DMS53 treated with DMSO at 0.1 percent for 48 hours (cell line): ENCODE results near the gene DRAM1.
"Not testable (repeated sequence)": the region's sequence is repeated elsewhere in the genome, so short reads cannot be mapped to it uniquely, and the experiment has no call there.

ENCODE experiments used
- DNase-seq: peaks from one replicate; lab custom pipeline; 2025; ENCODE audit not compliant: unreplicated experiment; lab: John Stamatoyannopoulos, UW

Gene DRAM1

DNA sequence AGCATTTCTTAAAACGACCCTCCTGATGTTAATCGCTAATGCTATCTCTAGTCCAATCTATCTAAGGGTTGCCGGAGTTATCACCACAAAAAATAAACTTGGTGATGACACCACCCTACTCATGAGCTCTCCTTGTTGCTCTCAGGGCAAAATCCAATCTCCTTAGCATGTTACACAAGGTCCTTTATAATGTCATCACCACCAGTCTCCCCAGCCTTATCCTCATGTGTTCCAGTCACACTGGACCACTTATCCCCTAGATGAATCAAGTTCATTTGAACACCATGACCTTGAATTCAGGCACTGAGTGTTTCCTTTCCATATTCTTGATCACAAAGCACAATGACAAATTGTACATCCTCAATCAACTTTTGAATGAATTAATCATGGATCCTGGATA, 19.0 kb upstream of the DRAM1 start:
- DNase-seq, result no peak

DNA sequence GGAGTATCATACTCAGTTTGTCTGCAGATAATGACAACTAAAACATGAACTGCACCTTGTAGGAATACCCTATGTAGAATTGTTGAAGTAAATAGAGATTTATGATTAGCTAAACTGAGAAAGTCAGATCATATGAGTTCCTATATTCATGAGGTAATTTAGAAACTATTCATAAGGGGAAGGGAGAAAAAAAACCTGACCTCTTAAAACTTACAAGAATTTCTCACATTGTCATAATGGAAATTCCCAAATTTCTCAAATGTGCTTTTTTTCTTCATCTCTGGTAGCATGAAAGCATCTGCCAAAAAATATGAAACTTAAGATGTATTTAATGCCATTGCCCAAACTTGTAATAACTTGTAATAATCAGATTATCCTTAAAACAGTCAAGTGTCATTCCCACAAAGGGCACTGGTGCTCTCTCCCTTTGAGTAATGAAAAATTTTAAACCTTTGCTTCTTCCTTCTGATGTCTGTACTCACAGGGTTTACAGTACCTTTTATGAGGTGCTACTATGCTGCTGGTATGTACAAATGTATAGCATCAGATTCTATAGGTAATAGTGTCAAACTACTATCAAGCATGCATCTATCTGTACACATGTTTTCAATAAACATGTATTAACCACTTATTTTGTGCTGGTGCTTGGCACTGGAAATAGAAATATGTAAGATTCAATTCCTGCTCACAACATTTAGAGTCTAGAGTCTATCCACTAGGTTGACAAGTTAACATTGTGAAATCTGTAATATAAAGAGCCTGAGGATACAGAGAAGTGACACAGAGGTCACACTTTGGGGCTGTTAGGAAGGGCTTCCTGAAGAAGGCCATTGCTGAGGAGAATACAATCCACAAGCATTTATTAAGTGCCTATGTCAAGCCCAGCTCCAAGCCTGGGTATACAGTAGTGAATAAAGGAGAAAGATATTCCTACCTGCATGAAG, 17.4 kb upstream of the DRAM1 start:
- no peak for DNase-seq

GRCh38 chr12:101861688-101862087, 15.7 kb upstream of the DRAM1 start:
- not testable (repeated sequence) for DNase-seq

GRCh38 chr12:101862245-101862644, 15.1 kb upstream of the DRAM1 start:
- DNase-seq, result no peak

DNA sequence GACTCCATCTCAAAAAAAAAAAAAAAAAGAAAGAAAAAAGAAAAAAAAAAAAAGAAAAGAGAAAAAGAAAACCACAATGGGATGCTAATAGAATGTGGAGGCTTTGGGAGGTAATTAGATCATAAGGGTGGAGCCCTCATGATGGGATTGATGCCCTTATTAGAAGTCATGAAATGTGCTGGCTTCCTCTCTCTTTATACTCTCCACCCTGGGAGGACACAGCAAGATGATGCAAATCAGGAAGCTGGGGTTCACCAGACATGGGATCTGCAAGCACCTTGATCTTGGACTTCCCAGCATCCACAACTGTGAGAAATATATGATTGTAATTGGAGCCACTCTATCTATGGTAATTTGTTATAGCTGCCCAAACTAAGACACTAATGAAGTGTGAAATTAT, 13.4 kb upstream of the DRAM1 start:
- DNase-seq, result no peak

GRCh38 chr12:101866615-101867373, 10.6 kb upstream of the DRAM1 start:
- DNase-seq, result no peak

GRCh38 chr12:101867619-101868018, 9.8 kb upstream of the DRAM1 start:
- not testable (repeated sequence) for DNase-seq

DNA sequence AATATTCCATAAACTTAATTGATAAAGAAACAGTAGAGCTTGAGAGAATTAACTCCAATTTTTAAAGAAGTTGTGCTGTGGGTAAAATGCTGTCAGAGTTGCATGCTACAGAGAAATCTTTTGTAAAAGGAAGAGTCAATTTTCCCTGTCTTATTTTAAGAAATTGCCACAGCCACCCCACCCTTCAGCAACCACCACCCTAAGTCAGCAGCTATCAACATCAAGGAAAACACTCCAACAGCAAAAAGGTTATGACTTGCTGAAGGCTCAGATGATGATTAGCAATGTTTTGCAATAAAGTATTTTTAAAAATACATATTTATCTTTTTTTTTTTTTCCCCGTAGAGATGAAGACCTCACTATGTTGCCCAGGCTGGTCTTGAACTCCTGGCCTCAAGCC, 6.5 kb upstream of the DRAM1 start:
- no peak for DNase-seq

- no peak for DNase-seq
Measured at GRCh38 chr12:101875162-101875561, 2.2 kb upstream of the DRAM1 start.

DNA sequence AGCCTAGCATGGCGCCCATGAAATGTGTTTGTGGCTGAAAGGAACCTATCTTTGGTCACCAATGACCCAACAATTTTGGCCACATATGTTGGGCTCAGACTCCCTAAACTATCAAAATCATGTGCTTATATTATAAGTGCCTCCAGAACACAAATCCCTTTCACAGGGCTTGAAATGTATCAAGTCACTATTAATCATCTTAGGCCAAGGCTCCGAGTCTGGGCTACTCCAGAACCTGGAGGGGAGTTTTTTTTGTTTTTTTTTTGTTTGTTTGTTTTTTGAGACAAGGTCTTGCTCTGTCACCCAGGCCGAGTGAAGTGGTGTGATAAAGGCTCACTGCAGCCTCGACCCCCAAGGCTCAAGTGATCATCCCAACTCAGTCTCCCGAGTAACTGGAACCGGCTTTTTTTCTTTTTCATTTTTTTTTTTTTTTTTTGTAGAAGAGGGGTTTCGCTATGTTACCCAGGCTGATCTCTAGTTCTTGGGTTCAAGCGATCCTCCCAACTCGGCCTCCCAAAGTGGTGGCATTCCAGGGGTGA, 989 bp upstream of the DRAM1 start:
- no peak for DNase-seq

GRCh38 chr12:101877806-101878242, 444 bp downstream of the DRAM1 start:
- no peak for DNase-seq

GRCh38 chr12:101878243-101878821, 952 bp downstream of the DRAM1 start:
- no peak for DNase-seq

GRCh38 chr12:101880769-101881168, 3.4 kb downstream of the DRAM1 start:
- DNase-seq, result no peak

DNA sequence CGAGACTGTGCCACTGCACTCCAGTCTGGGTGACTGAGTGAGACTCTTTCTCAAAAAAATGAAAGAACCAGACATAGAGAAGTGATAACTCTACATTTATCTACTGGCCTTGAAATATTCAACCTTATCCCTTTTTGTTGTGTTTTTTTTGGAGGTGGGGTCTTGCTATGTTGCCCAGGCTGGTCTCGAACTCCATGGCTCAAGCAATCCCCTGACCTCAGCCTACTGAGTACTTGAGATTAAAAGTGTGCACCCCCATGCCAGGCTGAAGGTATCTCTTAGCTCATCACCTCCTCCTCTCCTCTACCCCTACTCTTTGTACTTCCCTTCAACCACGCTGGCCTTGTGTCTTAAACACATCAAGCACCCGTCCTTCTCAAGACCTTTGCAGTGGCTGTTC, 3.8 kb downstream of the DRAM1 start:
- DNase-seq, result no peak

GRCh38 chr12:101884174-101884573, 6.8 kb downstream of the DRAM1 start:
- no peak for DNase-seq

DNA sequence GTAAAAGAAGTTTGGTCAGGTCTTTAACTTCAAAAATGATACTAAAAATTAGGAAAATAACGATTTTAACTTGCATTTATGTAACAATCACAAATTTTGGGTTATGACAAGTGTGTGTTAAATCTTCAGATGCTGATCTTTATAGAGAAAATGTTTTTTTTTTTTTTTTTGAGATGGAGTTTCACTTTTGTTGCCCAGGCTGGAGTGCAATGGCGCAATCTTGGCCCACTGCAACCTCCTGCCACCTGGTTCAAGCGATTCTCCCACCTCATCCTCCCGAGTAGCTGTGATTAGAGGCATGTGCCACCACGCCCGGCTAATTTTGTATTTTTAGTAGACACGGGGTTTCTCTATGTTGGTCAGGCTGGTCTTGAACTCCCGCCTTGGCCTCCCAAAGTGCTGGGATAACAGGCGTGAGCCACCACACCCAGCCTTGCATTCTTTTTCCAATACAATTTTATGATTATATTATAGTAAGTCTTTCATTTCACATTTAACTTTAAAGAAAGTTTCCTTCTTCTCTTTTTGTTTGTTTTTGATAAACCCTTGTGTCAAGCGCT, 7.5 kb downstream of the DRAM1 start:
- DNase-seq, result not testable (repeated sequence)

- no peak for DNase-seq
Measured at GRCh38 chr12:101885912-101886561, 8.7 kb downstream of the DRAM1 start.

DNA sequence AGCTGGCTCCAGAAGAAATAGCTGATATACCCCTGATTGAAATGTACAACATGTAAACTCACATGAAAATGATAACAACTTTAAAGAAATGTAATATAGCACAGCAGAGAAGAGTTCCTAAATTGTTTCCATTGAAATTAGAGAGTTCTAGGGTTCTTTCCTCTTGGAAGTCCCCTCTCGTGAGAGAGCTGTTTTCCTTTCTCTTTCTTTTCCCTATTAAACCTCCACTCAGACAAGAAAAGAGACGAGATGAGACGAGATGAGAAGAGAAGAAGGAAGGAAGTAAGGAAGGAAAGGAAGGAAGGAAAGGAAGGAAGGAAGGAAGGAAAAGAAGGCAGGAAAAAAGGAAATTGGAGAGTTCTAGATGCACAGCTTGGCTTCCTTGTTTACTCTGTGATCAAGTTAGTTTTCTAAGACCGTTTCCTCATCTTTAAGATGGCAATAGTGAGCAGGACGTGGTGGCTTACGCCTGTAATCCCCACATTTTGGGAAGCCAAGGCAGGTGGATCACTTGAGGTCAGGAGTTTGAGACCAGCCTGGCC, 11.9 kb downstream of the DRAM1 start:
- DNase-seq, result no peak

DNA sequence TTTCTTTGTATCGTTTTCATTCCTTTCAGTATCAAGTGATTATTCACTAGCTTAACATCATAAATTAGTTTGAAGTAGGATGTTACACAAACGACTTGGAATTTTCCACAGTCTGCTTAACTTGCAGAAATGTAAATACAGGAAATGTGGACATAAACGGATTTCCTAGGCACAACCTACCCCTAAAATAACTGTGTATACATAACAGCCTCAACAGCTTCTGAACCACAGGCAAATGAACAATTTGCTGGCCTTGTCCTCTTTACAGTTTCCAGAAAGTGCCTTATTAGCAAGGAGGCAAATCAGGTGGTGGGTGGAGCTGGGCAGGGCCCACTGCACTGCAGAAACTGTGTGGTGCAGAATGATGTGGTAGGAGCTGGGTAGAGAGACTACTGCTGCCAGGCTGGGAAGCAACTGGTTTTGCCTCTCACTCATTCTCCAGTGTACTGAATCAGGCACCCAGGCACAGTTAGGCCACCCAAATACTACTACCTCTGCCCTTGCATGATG, 14.1 kb downstream of the DRAM1 start:
- peak; percentile 68 for DNase-seq

GRCh38 chr12:101892794-101893193, 15.4 kb downstream of the DRAM1 start:
- DNase-seq, result no peak
